NCI-H2107 treated with DMSO at 0.1 percent for 48 hours (cell line): ENCODE results near the gene SERPINE1.
"Not testable (repeated sequence)": the region's sequence is repeated elsewhere in the genome, so short reads cannot be mapped to it uniquely, and the experiment has no call there.

Experiments
- DNase-seq: peaks from one replicate; lab custom pipeline; 2025; ENCODE audit not compliant: unreplicated experiment; lab: John Stamatoyannopoulos, UW

The SERPINE1 gene

GRCh38 chr7:101100858-101101847 is 25.8 kb upstream of the SERPINE1 start:
- no peak for DNase-seq

GRCh38 chr7:101102026-101102425 is 24.9 kb upstream of the SERPINE1 start:
- no peak for DNase-seq

GRCh38 chr7:101103701-101104100 is 23.2 kb upstream of the SERPINE1 start:
- not testable (repeated sequence) for DNase-seq

GRCh38 chr7:101104193-101104713 is 22.7 kb upstream of the SERPINE1 start:
- DNase-seq: no peak

GRCh38 chr7:101104799-101105198 is 22.1 kb upstream of the SERPINE1 start:
- no peak for DNase-seq

- not testable (repeated sequence) for DNase-seq
Observed at GRCh38 chr7:101105248-101105647, 21.7 kb upstream of the SERPINE1 start.

GRCh38 chr7:101106386-101106785 is 20.5 kb upstream of the SERPINE1 start:
- no peak for DNase-seq

DNA sequence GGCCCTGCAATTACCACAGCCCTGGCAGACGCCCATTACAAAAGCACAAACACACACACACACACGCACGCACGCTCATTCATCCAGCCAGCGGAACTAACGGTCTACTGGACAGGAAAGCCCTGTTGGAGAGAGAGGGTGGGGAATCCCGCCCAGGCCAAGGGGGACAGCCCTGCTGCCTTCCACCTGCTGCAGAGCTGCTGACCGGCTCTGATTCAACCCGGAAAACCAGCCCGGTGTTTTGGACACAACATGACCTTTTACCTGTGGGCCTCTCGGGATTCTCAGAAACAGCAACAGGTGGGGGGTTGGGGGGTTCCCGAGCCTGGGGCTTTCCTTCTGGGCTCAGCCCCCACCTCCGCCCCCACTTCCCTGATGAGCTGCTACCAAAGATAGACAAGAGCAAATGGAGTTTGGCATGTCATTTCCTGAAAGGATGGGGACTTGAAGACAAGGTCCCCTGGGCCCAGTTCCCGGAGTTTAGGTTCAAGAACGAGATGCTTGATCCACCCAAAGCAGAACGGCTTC is 18.5 kb upstream of the SERPINE1 start:
- DNase-seq: no peak

DNA sequence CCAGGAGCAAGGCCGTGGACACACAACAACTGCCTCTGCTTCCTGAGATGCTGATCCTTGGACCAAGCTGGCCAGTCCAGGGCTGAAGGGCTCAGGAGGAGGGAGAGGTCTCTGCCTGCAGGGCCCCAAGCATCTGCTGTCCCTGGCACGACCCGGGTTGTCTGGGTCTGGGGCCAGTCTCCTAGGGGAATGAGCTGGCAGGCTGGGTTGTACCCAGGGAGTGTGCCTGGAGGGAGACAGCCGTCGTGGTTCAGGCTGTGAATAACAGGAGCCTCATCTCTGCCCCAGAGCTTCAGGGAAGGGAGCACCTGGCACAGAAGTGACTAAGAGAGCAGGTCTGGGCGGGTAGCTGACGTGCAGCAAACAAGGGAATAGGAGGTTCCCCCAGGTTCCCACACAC is 17.9 kb upstream of the SERPINE1 start:
- DNase-seq: no peak

DNA sequence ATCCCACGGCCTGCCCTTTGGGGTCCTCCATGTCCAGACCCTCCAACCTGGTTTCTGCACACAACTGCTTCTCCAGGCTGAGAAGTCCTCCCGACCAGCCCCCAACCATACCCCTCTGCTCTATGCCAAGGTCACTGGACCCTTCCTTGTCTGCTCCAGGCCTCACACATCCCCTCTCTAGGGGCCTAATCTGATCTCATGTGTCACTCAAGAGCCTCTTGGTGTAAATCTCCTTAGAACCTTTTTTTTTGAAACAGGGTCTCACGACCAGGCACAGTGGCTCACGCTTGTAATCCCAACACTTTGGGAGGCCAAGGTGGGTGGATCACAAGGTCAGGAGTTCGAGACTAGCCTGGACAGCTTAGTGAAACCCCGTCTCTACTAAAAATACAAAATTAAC is 17.5 kb upstream of the SERPINE1 start:
- no peak for DNase-seq

DNA sequence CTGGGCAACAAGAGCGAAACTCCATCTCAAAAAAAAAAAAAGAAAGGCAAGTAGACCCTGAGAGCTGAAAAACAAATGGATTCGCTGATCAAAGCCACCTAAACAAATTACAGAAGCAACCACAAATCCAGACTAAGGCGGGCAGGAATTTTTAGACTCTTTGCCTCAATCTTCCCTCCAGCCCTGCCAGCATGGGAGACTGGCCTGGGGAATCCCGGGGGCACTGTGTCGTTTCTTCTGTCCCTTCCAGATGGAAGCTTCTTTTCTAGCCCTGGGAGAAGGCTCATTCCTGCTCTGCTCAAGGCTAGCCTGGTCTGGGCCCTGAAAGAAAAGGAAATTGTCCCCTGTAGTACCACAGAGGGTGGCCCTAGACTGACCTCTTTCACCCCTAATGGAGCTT is 15.6 kb upstream of the SERPINE1 start:
- DNase-seq: no peak

DNA sequence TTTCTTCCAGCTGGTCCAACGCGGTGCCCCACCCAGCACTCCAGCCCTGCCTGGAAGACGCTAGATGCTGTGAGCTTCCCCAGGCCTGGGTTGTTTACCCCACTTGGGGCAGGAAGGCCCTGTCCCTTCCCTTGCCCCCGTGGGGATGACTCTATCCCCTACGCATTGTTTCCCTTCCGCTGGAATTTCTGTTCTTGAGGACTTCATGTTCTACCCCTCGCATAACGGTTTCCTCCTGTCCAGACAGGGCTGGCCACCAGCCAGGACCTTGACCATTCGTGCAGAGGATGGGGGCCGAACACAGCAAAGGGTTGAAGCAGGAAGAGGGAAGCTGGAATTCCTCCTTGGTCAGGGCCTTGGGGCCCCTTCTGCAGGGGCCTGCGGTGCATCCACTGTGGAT is 14.7 kb upstream of the SERPINE1 start:
- no peak for DNase-seq

DNA sequence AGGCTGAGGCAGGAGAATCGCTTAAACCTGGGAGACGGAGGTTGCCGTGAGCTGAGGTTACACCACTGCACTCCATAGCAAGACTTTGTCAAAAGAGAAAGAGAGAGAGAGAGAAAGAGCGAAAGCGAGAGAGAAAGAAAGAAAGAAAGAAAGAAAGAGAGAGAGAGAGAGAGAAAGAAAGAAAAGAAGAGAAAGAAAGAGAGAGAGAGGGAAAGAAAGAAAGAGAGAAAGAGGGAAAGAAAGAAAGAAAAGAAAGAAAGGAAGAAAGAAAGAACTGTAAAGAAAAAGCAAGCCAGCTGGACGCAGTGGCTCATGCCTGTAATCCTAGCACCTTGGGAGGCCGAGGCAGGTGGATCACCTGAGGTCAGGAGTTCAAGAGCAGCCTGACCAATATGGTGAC is 13.8 kb upstream of the SERPINE1 start:
- not testable (repeated sequence) for DNase-seq

DNA sequence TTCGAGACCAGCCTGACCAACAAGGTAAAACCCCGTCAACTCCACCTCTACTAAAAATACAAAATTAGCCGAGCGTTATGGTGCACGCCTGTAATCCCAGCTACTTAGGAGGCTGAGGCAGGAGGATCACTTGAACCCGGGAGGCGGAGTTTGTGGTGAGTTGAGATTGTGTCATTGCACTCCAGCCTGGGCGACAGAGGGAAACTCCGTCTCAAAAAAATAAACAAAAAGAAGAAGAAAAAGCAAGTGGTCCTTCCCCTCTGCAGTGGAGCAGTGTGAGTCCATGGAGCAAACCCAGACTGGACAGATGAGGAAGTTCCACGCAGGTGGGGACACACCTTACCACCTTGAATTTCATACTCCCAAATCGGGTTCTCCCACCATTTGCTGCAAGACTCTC is 13.1 kb upstream of the SERPINE1 start:
- DNase-seq: no peak

DNA sequence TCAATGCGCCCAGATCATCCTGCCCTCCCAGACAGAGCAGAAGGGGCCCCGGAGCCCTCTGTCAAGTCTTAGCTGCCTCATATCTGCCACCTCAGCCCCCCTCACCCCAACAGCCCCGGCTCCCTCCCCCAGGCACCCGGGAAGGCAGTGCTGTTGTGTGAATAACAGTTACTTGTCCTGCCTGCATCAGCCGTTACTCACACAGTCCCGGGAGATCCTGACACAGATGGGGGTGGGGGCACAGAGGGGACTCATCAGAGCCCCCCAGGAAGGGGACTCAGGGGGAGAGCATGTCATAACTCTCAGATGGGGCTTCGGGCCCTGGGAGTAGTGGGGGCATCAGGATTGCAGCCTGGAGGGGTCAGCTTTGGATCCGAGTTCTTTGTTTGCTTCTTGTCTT is 12.4 kb upstream of the SERPINE1 start:
- no peak for DNase-seq

GRCh38 chr7:101115215-101115614 is 11.7 kb upstream of the SERPINE1 start:
- DNase-seq: no peak

DNA sequence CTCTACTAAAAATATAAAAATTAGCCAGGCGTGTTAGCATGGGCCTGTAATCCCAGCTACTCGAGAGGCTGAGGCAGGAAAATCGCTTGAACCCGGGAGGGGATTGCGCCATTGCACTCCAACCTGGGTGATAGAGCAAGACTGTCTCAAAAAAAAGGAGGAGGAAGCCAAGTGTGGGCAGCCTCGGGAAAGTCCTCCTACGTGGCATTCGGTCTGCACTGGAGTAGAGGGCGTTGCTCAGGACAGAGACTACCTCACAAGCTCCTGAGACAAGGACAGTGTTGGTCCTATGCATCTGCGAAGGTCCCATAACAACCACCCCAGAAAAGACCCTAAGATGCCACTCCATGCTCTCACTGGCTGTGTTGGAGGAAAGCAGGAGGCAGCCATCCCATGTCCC is 10.0 kb upstream of the SERPINE1 start:
- no peak for DNase-seq

GRCh38 chr7:101118856-101119255 is 8.0 kb upstream of the SERPINE1 start:
- DNase-seq: no peak

DNA sequence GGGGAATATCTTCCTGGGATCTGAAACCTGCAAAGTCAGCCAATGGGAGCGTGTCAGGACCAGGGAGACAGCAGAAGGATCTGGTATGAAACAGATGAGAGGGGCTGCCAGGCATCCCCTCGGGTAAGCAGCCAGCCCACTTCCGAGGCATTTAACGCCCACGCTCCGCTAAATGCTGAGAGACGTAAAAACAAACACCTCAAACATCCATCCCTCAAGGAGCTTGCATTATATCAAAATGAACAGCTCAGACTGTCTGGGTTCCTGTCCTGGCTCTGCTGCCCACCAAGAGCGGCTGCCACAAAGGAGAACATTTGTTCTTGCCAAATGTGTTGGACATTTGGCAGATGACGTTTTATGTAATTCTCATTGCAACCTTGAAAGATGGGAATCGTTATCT is 7.0 kb upstream of the SERPINE1 start:
- DNase-seq: no peak

DNA sequence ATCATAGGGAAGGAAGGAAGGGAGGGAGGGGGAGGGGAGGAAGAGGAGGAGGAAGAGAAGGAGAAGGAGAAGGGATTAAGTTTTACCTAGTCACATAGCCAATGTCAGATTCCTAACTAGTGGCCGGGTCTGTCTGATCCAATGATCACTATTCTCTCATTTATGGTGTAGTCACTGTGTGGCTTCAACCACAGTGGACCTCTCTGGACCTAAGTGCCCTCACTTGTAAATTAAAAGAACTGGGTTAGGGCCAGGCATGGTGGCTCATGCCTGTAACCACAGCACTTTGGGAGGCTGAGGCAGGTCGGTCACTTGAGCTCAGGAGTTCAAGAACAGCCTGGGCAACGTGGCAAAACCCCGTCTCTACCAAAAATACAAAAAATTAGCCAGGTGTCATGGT is 6.6 kb upstream of the SERPINE1 start:
- no peak for DNase-seq

- DNase-seq: not testable (repeated sequence)
Observed at GRCh38 chr7:101121631-101121990, 5.3 kb upstream of the SERPINE1 start.
